Endothelial cell of umbilical vein (primary cell): Measurements from ENCODE around the gene SNX5. TPM values are rescaled to one million over a fixed set of nuclear protein-coding genes. Genes with fewer than 3 reads are reported as not detected.

ENCODE experiments used
- BruUV-seq: library from RNA; stranded (reverse); fragments of 400-500 nt; replicated peaks from 2 replicates; lab custom pipeline; 2021; lab: Mats Ljungman, UMichigan
- CTCF ChIA-PET: fragments of 300-600, 350-600 bp; sonication (Branson Sonifier 250); formaldehyde crosslinking; loops from one replicate; lab custom pipeline; 2021; ENCODE audit warnings: antibody characterized with exemption, inconsistent platforms; lab: Charles Lee
- POLR2A ChIA-PET: fragments of 300-600, 350-600 bp; sonication (Branson Sonifier 250); formaldehyde crosslinking; loops from one replicate; lab custom pipeline; 2021; ENCODE audit warnings: antibody characterized with exemption, inconsistent platforms; lab: Charles Lee
- DNase-seq: peaks from one replicate; pipeline ENCODE4 v3.0.0-alpha.2; 2011; ENCODE audit warnings: low read depth, low spot score
- FAIRE-seq: peaks from 2 replicates; lab custom pipeline; 2011; peaks lifted over from hg19 to GRCh38; lab: Jason Lieb, UNC
- H2AFZ ChIP-seq: 2 replicates; pipeline ENCODE4 v1.6.0; 2012; ENCODE audit warnings: low read depth, low read length, control low read depth, inconsistent platforms
- H3K27ac ChIP-seq: 2 replicates; pipeline ENCODE4 v1.5.1; 2011; ENCODE audit warnings: low read depth, mild to moderate bottlenecking, control low read depth, low read length, moderate library complexity; ENCODE audit not compliant: insufficient read depth
- H3K27me3 ChIP-seq, 2 experiments: 2 replicates each; pipeline versions ENCODE4 v1.6.0 to v1.6.1; 2011; ENCODE audit warnings: low read length in 2 of 2, mixed read lengths in 1 of 2; ENCODE audit not compliant: control insufficient read depth in 2 of 2, insufficient read depth in 2 of 2
- H3K36me3 ChIP-seq, 2 experiments: 2 replicates in 1 of 2; 3 replicates in 1 of 2; pipeline ENCODE4 v1.5.1; 2011; ENCODE audit warnings: low read length in 2 of 2, mild to moderate bottlenecking in 1 of 2, moderate library complexity in 1 of 2; ENCODE audit not compliant: control insufficient read depth in 2 of 2, insufficient read depth in 2 of 2; ENCODE audit errors: extremely low read depth in 1 of 2
- H3K4me1 ChIP-seq: 3 replicates; pipeline ENCODE4 v1.5.1; 2011; ENCODE audit warnings: mild to moderate bottlenecking, low read length; ENCODE audit not compliant: control insufficient read depth, insufficient read depth; ENCODE audit errors: extremely low read depth
- H3K4me2 ChIP-seq: 2 replicates; pipeline ENCODE4 v1.6.1; 2011; ENCODE audit warnings: low read length, control low read depth, mixed read lengths; ENCODE audit not compliant: insufficient read depth
- H3K4me3 ChIP-seq, 3 experiments: fragments of 200-600 bp in 1 of 3; sonication (generic), shearing (Covaris generic) in 1 of 3; replicated peaks in 1 of 3; 2 replicates each; pipeline ENCODE4 v1.5.1; 2011 to 2016; ENCODE audit warnings: control low read depth in 3 of 3, low read length in 3 of 3, mild to moderate bottlenecking in 2 of 3, inconsistent platforms in 1 of 3, low read depth in 1 of 3, moderate library complexity in 1 of 3; ENCODE audit not compliant: insufficient read depth in 1 of 3
- H3K79me2 ChIP-seq: 2 replicates; pipeline ENCODE4 v1.6.0; 2012; ENCODE audit warnings: low read length, inconsistent platforms; ENCODE audit not compliant: control insufficient read depth, insufficient read depth
- H3K9ac ChIP-seq: replicated peaks from 2 replicates; pipeline ENCODE3; 2011; ENCODE audit warnings: low read length, control low read depth; ENCODE audit not compliant: insufficient read depth; ENCODE audit errors: extremely low read depth
- H3K9me1 ChIP-seq: replicated peaks from 3 replicates; pipeline ENCODE4 v1.6.0; 2011; ENCODE audit warnings: mild to moderate bottlenecking, low read length; ENCODE audit not compliant: control insufficient read depth, insufficient read depth; ENCODE audit errors: extremely low read depth
- H3K9me3 ChIP-seq: replicated peaks from 2 replicates; pipeline ENCODE4 v1.5.1; 2012; ENCODE audit warnings: low read length, inconsistent platforms; ENCODE audit not compliant: control insufficient read depth, insufficient read depth
- H4K20me1 ChIP-seq: replicated peaks from 2 replicates; pipeline ENCODE3; 2011; ENCODE audit warnings: mild to moderate bottlenecking, low read length; ENCODE audit not compliant: control insufficient read depth, insufficient read depth; ENCODE audit errors: extremely low read depth
- CTCF ChIP-seq, 2 donors: IDR thresholded peaks; 1 replicate in 1 of 2; 2 replicates in 1 of 2; pipeline ENCODE4 v1.5.1; 2011; ENCODE audit warnings: low read length in 2 of 2, mild to moderate bottlenecking in 2 of 2, moderate library complexity in 2 of 2, control low read depth in 1 of 2, inconsistent platforms in 1 of 2, low read depth in 1 of 2; ENCODE audit not compliant: insufficient read depth in 1 of 2; ENCODE audit errors: extremely low read depth in 1 of 2
- EZH2 ChIP-seq: IDR thresholded peaks from 2 replicates; pipeline ENCODE4 v1.6.1; 2012; ENCODE audit warnings: borderline replicate concordance, low read depth, mild to moderate bottlenecking, moderate library complexity, low read length, inconsistent platforms; ENCODE audit not compliant: severe bottlenecking
- FOS ChIP-seq: IDR thresholded peaks from 2 replicates; pipeline ENCODE4 v1.6.1; 2011; ENCODE audit warnings: mild to moderate bottlenecking, low read length, moderate library complexity, borderline replicate concordance; ENCODE audit not compliant: insufficient read depth
- GATA2 ChIP-seq: IDR thresholded peaks from 2 replicates; pipeline ENCODE4 v1.7.0; 2011; ENCODE audit warnings: low read depth, mild to moderate bottlenecking, moderate library complexity, mixed read lengths, low read length; ENCODE audit not compliant: insufficient read length, insufficient read depth
- JUN ChIP-seq: IDR thresholded peaks from 2 replicates; pipeline ENCODE4 v1.6.1; 2011; ENCODE audit warnings: borderline replicate concordance, low read depth; ENCODE audit not compliant: insufficient read length, insufficient read depth
- MAX ChIP-seq: IDR thresholded peaks from 2 replicates; pipeline ENCODE4 v1.6.1; 2011; ENCODE audit not compliant: insufficient read depth, insufficient read length
- MYC ChIP-seq: IDR thresholded peaks from one replicate; pipeline ENCODE4 v1.6.1; 2011; ENCODE audit warnings: mild to moderate bottlenecking, low read depth, low read length
- POLR2A ChIP-seq: IDR thresholded peaks from 2 replicates; pipeline ENCODE4 v1.6.1; 2012; ENCODE audit warnings: low read depth, mild to moderate bottlenecking, control low read depth, low read length
- POLR2AphosphoS5 ChIP-seq: IDR thresholded peaks from 2 replicates; pipeline ENCODE4 v1.6.1; 2012; ENCODE audit warnings: low read depth, mild to moderate bottlenecking, control low read depth, low read length, moderate library complexity; ENCODE audit not compliant: insufficient read depth
- dilution Hi-C: fragments of 300-500 bp; cut with MboI; formaldehyde crosslinking; loops from one replicate; pipeline ENCODE4 v1.15.0; 2019; ENCODE audit warnings: low sequenced_read_pairs; ENCODE audit not compliant: extremely low pct_ligation_motif_present
- intact Hi-C: fragments of 100-400 bp; cut with micrococcal nuclease; formaldehyde crosslinking; loops from one replicate; pipeline ENCODE4 v1.10.0; 2022
- polyA plus RNA-seq, 4 experiments: library from polyadenylated mRNA; depleted of rRNA in 3 of 4; stranded (reverse) in 3 of 4; unstranded in 1 of 4; fragments of >200 nt; gene quantifications; 2 replicates each; pipeline versions ENCODE4 v1.2.1 to v1.2.3, GENCODE V29; 2011 to 2012; ENCODE audit warnings: missing spikeins in 1 of 4
- total RNA-seq: library from RNA; stranded (reverse); gene quantifications from 2 replicates; pipeline ENCODE4 v1.2.3, GENCODE V29; 2021

SNX5 gene
- total and polyA plus RNA-seq, 2 donors (not counting 3 experiments of a cell fraction or from before 2014, with no cell fraction given) = 76.2 to 121 TPM

GRCh38 chr20:17921774-17922173, 46.8 kb downstream of the SNX5 start:
- H3K27ac ChIP-seq = no peak overlapping the region
- H3K9ac ChIP-seq = no peak overlapping the region
- no peak overlapping the region for H3K4me2 ChIP-seq
- TF ChIP-seq POLR2AphosphoS5 (no peak), FOS (no peak)
- POLR2A ChIA-PET = no interaction called here
- no peaks in the 10 kb centered on the region for H3K4me1 ChIP-seq
- peaks cover 6 to 12% of the 10 kb centered on the region in 2 experiments for H3K27me3 ChIP-seq
- no TSS peak for BruUV-seq
- no peaks in the 10 kb centered on the region for H4K20me1 ChIP-seq
- dilution Hi-C loops (no loop called here), intact Hi-C loops (no loop called here)
- CTCF ChIA-PET = no interaction called here
- H3K79me2 ChIP-seq = no peaks in the 10 kb centered on the region
- no peaks in the 10 kb centered on the region for H3K9me1 ChIP-seq
- DNase-seq = no peak
- no peaks in the 10 kb centered on the region for H3K9me3 ChIP-seq
- H3K36me3 ChIP-seq = no peaks in the 10 kb centered on the region
- no peak overlapping the region for H3K4me3 ChIP-seq
- H2AFZ ChIP-seq = no peak overlapping the region
- no peak for FAIRE-seq

GRCh38 chr20:17919149-17919548, 49.4 kb downstream of the SNX5 start:
- TF ChIP-seq GATA2 = no peak
- no peak for TF ChIP-seq FOS
- TF ChIP-seq CTCF (IDR thresholded peaks at IDR 0.05; ENCODE audit: extremely low read depth in 1 of 2, insufficient read depth in 1 of 2, low read depth in 1 of 2, low read length in 2 of 2) = no peak
- TF ChIP-seq POLR2A = no peak
- no peak for TF ChIP-seq EZH2
- TF ChIP-seq POLR2AphosphoS5 = no peak
- TF ChIP-seq MYC = no peak
- no peak for TF ChIP-seq JUN
- TF ChIP-seq MAX = no peak
- no peaks in the 10 kb centered on the region for H3K9me3 ChIP-seq
- no peaks in the 10 kb centered on the region for H3K9me1 ChIP-seq
- POLR2A ChIA-PET = no interaction called here
- DNase-seq = no peak
- no peak for FAIRE-seq
- no peak overlapping the region for H3K4me2 ChIP-seq
- no peak overlapping the region for H3K27ac ChIP-seq
- CTCF ChIA-PET = no interaction called here
- H2AFZ ChIP-seq = no peak overlapping the region
- intact Hi-C loops = no loop called here
- no peak overlapping the region for H3K9ac ChIP-seq
- H3K79me2 ChIP-seq = no peaks in the 10 kb centered on the region
- H4K20me1 ChIP-seq = no peaks in the 10 kb centered on the region
- no peaks in the 10 kb centered on the region for H3K4me1 ChIP-seq
- H3K27me3 ChIP-seq = peaks cover 6% of the 10 kb centered on the region in 2 experiments
- BruUV-seq = no TSS peak
- H3K4me3 ChIP-seq = no peak overlapping the region
- no peaks in the 10 kb centered on the region for H3K36me3 ChIP-seq
- dilution Hi-C loops = no loop called here
